Measurements from ENCODE around the gene DNMT3L.
"Not testable (repeated sequence)": the region's sequence is repeated elsewhere in the genome, so short reads cannot be mapped to it uniquely, and the experiment has no call there.

- TF ChIP-seq CTCF, POLR2AphosphoS5 (IDR thresholded peaks at IDR 0.05): not testable (repeated sequence)
These were observed 43.2 kb downstream of the DNMT3L start for GRCh38 chr21:44218461-44218860.
